GM19372 (cell line): ENCODE measurements around the gene GIT2.
"Not testable (repeated sequence)": the region's sequence is repeated elsewhere in the genome, so short reads cannot be mapped to it uniquely, and the experiment has no call there.

Experiments used
- ATAC-seq: cut with Tn5 transposase; IDR thresholded peaks from one replicate; pipeline ENCODE4 v1.9.1; 2021; ENCODE audit warnings: mild to moderate bottlenecking, low read depth, moderate library complexity; ENCODE audit not compliant: unreplicated experiment

Gene GIT2

GRCh38 chr12:109899783-109900751, 96.1 kb downstream of the GIT2 start, which contains the start of gene TCHP:
TSS of gene TCHP (plus strand) at chr12:109900274. CDS start at chr12:109903027, 2,753 bp downstream.
- peak; percentile 66 for ATAC-seq

GRCh38 chr12:109899345-109899744, 96.8 kb downstream of the GIT2 start:
- not testable (repeated sequence) for ATAC-seq

GRCh38 chr12:109897029-109897428, 99.1 kb downstream of the GIT2 start:
- no peak for ATAC-seq

- ATAC-seq = no peak
Measured at GRCh38 chr12:109896188-109896587, 100.0 kb downstream of the GIT2 start.

DNA sequence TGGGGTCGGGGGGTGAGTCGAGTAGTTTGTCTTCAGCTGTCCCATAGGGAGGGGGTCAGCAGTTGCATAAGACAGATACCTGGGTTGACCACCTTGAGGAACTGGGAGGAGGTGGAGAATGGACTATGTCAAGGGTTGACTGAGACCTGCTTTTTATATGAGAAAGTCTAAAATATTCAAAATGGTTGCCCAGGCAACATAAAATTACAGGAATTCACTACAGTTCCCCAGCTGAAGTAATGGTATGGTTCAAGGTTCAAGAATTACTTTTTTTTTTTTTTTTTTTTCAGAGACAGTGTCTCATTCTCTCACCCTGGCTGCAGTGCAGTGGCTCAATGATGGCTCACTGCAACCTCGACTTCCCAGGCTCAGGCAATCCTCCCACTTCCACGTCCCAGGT, 101.2 kb downstream of the GIT2 start:
- no peak for ATAC-seq

DNA sequence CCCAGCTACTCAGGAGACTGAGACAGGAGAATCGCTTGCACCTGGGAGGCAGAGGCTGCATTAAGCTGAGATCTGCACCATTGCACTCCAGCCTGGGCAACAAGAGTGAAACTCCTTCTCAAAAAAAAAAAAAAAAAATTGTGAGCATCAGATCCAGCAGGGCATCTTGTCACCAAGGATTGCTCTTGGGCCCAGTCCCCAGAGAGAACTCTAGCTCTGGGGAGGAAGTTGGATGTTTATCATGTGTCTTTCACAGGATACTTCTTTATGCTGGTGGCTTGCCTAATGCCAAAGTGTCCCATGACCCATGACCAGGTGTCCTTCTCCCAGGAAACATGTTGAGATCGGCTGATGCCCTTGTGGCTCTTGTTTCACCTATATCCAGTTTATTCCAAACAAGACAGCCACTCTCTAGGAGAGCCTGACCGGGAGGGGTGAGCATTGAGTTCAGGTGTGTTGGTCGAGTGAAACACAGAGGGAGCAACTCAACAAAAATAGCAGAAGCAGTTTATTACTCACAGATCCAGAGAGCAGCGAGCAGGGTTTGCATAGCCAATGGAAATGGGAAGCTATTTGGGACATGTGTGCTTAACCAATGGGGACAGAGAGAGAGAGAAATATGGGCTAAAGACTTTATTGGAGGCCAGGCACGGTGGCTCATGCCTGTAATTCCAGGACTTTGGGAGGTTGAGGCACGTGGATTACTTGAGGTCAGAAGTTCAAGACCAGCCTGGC, 102.7 kb downstream of the GIT2 start:
- no peak for ATAC-seq

DNA sequence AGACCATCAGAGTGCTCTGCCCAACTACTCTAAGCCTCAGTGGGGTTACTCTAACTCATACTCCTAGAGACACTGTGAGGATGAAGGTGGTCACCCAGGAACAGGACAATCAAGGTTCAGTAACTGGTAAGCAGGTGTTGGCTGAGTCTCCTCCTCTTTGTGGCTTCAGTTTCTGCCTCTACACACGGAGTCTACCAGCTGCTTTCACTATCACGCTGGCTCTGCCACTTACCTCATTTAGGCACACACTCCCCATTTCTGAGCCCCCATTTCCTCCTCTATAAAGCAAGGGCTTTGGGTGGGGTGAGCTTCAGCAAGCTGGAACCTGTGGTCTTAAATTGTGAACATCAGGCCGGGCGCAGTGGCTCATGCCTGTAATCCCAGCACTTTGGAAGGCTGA, 103.4 kb downstream of the GIT2 start:
- ATAC-seq = no peak

DNA sequence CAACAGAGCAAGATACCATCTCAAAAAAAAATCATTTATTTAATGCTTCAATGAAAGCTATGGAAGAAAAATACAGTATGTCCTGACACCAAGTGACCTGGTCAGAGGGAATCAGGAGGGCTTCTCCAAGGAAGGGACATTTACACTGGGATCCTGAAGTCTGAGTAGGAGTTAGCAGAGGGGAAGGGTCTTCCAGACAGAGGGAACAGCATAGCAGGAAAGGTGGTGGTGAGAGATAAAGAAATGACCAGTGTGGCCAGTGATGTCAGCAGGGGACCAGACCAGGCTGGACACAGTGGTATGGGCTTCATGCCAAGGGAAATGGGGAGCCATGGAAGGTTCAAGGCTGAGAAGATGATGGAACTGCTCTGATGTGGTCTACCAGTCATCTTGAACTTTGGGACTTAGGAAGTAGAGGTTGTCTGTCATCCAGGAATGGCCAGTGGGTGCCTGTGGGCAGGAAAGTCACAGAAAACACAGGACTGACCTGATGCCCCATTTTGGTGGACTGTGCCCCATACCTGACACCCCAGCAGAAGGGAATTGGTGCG, 103.9 kb downstream of the GIT2 start:
- ATAC-seq = no peak

DNA sequence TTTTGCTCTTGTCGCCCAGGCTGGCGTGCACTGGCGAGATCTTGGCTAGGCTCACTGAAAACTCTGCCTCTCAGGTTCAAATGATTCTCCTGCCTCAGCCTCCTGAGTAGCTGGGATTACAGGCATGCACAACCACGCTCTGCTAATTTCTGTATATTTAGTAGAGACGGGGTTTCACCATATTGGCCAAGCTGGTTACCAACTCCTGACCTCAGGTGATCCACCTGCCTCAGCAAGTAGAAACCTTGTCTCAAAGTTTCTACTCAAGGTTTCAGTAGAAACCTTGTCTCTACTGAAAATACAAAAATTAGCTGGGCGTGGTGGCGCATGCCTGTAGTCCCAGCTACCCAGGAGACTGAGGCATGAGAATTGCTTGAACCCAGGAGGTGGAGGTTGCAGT, 104.4 kb downstream of the GIT2 start:
- ATAC-seq = not testable (repeated sequence)

- ATAC-seq = no peak
Measured at GRCh38 chr12:109890620-109891170, 105.5 kb downstream of the GIT2 start.

DNA sequence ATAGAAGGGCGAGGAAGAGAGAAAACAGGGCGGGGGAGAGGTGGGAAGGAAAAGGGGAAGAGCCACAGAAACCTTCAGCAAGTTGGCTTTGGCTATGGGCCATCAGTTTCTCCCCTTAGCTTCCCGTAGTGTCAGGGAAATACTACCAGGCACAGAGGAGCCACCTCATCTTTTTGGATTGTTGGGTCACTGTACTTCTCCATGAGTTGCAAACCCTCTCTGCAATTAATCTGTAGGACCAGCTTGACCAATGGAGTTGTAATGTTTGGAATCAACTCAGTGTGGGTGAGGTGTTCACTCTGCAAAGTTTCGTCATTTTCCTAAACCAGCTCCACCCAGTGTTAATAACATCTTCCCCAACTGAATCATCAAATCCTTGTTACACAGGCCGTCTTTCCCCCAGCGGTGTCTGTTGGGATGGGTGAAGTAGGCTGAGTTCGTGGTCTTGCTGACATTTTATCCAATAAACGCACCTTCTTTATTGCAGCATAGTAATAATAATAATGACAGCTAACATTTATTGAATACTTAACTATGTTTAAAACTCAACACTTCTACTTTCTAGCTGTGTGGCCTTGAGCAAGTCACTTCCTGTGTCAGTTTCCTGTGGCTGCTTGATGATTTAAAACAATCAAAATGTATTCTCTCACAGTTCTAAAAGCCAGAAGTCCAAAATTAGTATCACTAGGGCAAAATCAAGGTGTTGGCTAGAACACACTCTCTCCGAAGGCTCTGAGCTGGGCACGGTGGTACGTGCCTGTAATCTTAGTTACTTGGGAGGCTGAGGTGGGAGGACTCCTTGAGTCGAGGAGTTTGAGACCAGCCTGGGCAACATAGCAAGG, 107.8 kb downstream of the GIT2 start:
- no peak for ATAC-seq

- no peak for ATAC-seq
Measured at GRCh38 chr12:109885616-109886015, 110.6 kb downstream of the GIT2 start.

DNA sequence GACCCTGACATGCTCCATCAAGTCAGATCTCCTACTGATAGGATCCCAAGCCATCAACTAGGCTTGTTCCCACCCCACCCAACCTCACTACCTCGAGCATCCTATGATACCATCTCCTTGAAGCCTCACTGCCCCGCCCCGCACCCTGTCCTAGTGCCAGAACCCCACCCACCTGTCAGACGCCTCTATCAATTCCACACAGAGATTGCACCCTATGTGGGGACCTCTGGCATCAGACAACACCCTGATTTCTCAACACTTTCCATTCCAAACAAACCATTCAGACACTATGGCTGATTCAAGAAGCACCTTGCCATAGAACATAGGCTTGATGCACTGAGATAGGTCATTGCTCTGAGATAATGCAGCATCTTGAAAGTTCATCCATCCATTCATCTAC, 112.7 kb downstream of the GIT2 start:
- no peak for ATAC-seq

- ATAC-seq = no peak
Measured at GRCh38 chr12:109881752-109882151, 114.4 kb downstream of the GIT2 start.

DNA sequence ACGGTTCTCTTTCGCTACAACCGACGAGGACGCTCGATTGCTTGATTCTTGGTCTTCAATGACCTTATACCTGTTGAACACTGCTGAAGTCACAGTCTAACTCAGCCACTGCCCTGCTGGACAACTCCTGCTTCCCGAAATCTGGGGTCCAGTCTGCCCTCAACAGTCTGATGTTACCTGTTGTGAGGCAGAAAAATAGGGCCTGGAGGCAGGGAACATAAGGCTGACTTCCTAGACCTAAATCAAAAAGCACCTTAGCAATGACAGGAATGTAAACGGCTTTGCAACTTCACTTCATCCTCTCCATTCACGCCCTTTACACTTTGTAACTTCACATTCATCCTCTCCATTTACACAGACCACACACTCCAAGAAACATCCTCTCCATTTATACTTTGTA, 115.2 kb downstream of the GIT2 start:
- no peak for ATAC-seq

GRCh38 chr12:109880043-109880931, 115.9 kb downstream of the GIT2 start, which contains the start of gene GLTP:
TSS of gene GLTP (minus strand) at chr12:109880541. CDS start at chr12:109880374, 167 bp downstream.
- peak; percentile 94 for ATAC-seq
